Activated naive CD8-positive, alpha-beta T cell treated with anti-CD3 and anti-CD28 coated beads for 36 hours (primary cell): ENCODE data around the gene OSBPL3. TPM values are rescaled to one million over a fixed set of nuclear protein-coding genes. Genes with fewer than 3 reads are reported as not detected.

Source experiments
- DNase-seq: peaks from one replicate; pipeline ENCODE4 v3.0.0; 2021
- H3K27ac Mint-ChIP-seq: one replicate; pipeline ENCODE4 v1.8.0; 2022; ENCODE audit warnings: mild to moderate bottlenecking, moderate library complexity, mixed read lengths
- H3K27me3 Mint-ChIP-seq: one replicate; pipeline ENCODE4 v1.8.0; 2022; ENCODE audit warnings: mild to moderate bottlenecking, mixed read lengths
- H3K36me3 Mint-ChIP-seq: one replicate; pipeline ENCODE4 v1.8.0; 2021; ENCODE audit warnings: mild to moderate bottlenecking, mixed read lengths
- H3K4me1 Mint-ChIP-seq: one replicate; pipeline ENCODE4 v1.8.0; 2021; ENCODE audit warnings: mixed read lengths
- H3K4me3 Mint-ChIP-seq: one replicate; pipeline ENCODE4 v1.8.0; 2022; ENCODE audit warnings: mild to moderate bottlenecking, moderate library complexity, mixed read lengths
- H3K9me3 Mint-ChIP-seq: one replicate; pipeline ENCODE4 v1.8.0; 2022; ENCODE audit warnings: mixed read lengths
- total RNA-seq, 2 experiments: library from RNA; stranded (reverse); gene quantifications; one replicate each; pipeline ENCODE4 v1.2.3, GENCODE V29; 2021

The OSBPL3 gene
- total RNA-seq, 2 experiments from 2014 or later, result 40.8 to 44.1 TPM

GRCh38 chr7:24754906-24755506 lies 225.0 kb downstream of the OSBPL3 start:
- DNase-seq, result no peak
- Mint-ChIP-seq H3K27me3 (peaks cover 51% of the 10 kb centered on the region), H3K9me3 (no peaks in the 10 kb centered on the region), H3K27ac (peak overlapping the region; percentile 86), H3K36me3 (peaks cover 4% of the 10 kb centered on the region), H3K4me3 (peak overlapping the region; percentile 2), H3K4me1 (peaks cover 31% of the 10 kb centered on the region)

- Mint-ChIP-seq H3K27me3 (peaks cover 40% of the 10 kb centered on the region), H3K36me3 (peaks cover 4% of the 10 kb centered on the region), H3K9me3 (no peaks in the 10 kb centered on the region), H3K4me3 (no peak overlapping the region), H3K27ac (no peak overlapping the region), H3K4me1 (peaks cover 26% of the 10 kb centered on the region)
- no peak for DNase-seq
Observed at GRCh38 chr7:24752073-24752800, 227.7 kb downstream of the OSBPL3 start.

- Mint-ChIP-seq H3K4me1 (peaks cover 22% of the 10 kb centered on the region), H3K4me3 (no peak overlapping the region), H3K27me3 (peaks cover 39% of the 10 kb centered on the region), H3K9me3 (no peaks in the 10 kb centered on the region), H3K27ac (no peak overlapping the region), H3K36me3 (peaks cover 4% of the 10 kb centered on the region)
- no peak for DNase-seq
Observed at GRCh38 chr7:24751484-24751883, 228.5 kb downstream of the OSBPL3 start.

GRCh38 chr7:24750441-24751055 lies 229.4 kb downstream of the OSBPL3 start:
- peaks cover 39% of the 10 kb centered on the region for H3K27me3 Mint-ChIP-seq

GRCh38 chr7:24748521-24748920 lies 231.5 kb downstream of the OSBPL3 start:
- H3K9me3 Mint-ChIP-seq, result no peaks in the 10 kb centered on the region
- H3K36me3 Mint-ChIP-seq, result no peaks in the 10 kb centered on the region
- peaks cover 39% of the 10 kb centered on the region for H3K27me3 Mint-ChIP-seq
- no peak overlapping the region for H3K4me3 Mint-ChIP-seq
- no peak overlapping the region for H3K27ac Mint-ChIP-seq
- no peaks in the 10 kb centered on the region for H3K4me1 Mint-ChIP-seq
- no peak for DNase-seq

More at GRCh38 chr7:24750441-24751055, 229.4 kb downstream of the OSBPL3 start:
- no peak for DNase-seq
- H3K27ac Mint-ChIP-seq, result no peak overlapping the region
- peaks cover 4% of the 10 kb centered on the region for H3K36me3 Mint-ChIP-seq
- no peaks in the 10 kb centered on the region for H3K9me3 Mint-ChIP-seq
- H3K4me3 Mint-ChIP-seq, result no peak overlapping the region
- H3K4me1 Mint-ChIP-seq, result peaks cover 13% of the 10 kb centered on the region

Other genes starting within 250 kb of the OSBPL3 start
- gene GSDME, start 222.7 kb downstream of the OSBPL3 start, total RNA-seq, result 1 to 10 TPM; 6.4 to 7.5 TPM
- gene CYCS, start 145.1 kb upstream of the OSBPL3 start, total RNA-seq, result 100 to 1,000 TPM; 393 to 409 TPM
- not detected for gene NPVF, start 248.3 kb upstream of the OSBPL3 start, total RNA-seq